ACC112 (cell line): ENCODE data around the gene TRIP4.
"Not testable (repeated sequence)": the region's sequence is repeated elsewhere in the genome, so short reads cannot be mapped to it uniquely, and the experiment has no call there.

Experiments
- H2AFZ ChIP-seq: fragments of 200-600 bp; sonication (generic); one replicate; pipeline ENCODE4 v1.6.0; 2017; ENCODE audit warnings: antibody characterized with exemption, low read length; ENCODE audit not compliant: unreplicated experiment
- H3K27ac ChIP-seq: fragments of 200-600 bp; sonication (generic); 2 replicates; pipeline ENCODE4 v1.5.1; 2014; ENCODE audit warnings: low read depth, mild to moderate bottlenecking, antibody characterized with exemption, low read length, moderate library complexity
- H3K27me3 ChIP-seq: fragments of 200-600 bp; sonication (generic); 2 replicates; pipeline ENCODE4 v1.6.1; 2014; ENCODE audit warnings: mild to moderate bottlenecking, antibody characterized with exemption, low read length, moderate library complexity, mixed read lengths; ENCODE audit not compliant: insufficient read depth
- H3K36me3 ChIP-seq: fragments of 200-600 bp; sonication (generic); 2 replicates; pipeline ENCODE4 v1.6.1; 2016; ENCODE audit warnings: mild to moderate bottlenecking, antibody characterized with exemption, low read length, moderate library complexity, mixed read lengths; ENCODE audit not compliant: insufficient read depth
- H3K4me1 ChIP-seq: fragments of 200-600 bp; sonication (generic); one replicate; pipeline ENCODE4 v1.6.1; 2016; ENCODE audit warnings: low read length, mixed read lengths; ENCODE audit not compliant: insufficient read depth, unreplicated experiment, control insufficient read depth
- H3K4me3 ChIP-seq: fragments of 200-600 bp; sonication (generic); 2 replicates; pipeline ENCODE4 v1.5.1; 2014; ENCODE audit warnings: mild to moderate bottlenecking, low read depth, low read length
- H3K79me2 ChIP-seq: fragments of 200-600 bp; sonication (generic); one replicate; pipeline ENCODE4 v1.6.0; 2016; ENCODE audit warnings: low read length; ENCODE audit not compliant: control insufficient read depth, unreplicated experiment, insufficient read depth

TRIP4 gene

GRCh38 chr15:64354688-64355344, 32.8 kb upstream of the TRIP4 start:
- Histone ChIP-seq H3K79me2 (peaks cover 50% of the 10 kb centered on the region), H2AFZ (peak overlapping the region; percentile 70), H3K4me1 (peaks cover 17% of the 10 kb centered on the region), H3K4me3 (peak overlapping the region; percentile 87), H3K27ac (0 out of 2 replicates have a peak overlapping the region, but pooled peaks have one; percentile 52), H3K36me3 (no peaks in the 10 kb centered on the region), H3K27me3 (no peaks in the 10 kb centered on the region)

- H2AFZ ChIP-seq, result peak overlapping the region; percentile 70
- peaks cover 17% of the 10 kb centered on the region for H3K4me1 ChIP-seq
- H3K36me3 ChIP-seq, result no peaks in the 10 kb centered on the region
- H3K27ac ChIP-seq, result peak overlapping the region; percentile 52; the same call in 1 of the 2 replicates
- H3K4me3 ChIP-seq, result peak overlapping the region; percentile 87
- H3K27me3 ChIP-seq, result no peaks in the 10 kb centered on the region
- peaks cover 47% of the 10 kb centered on the region for H3K79me2 ChIP-seq
Measured at GRCh38 chr15:64355348-64355943, 32.2 kb upstream of the TRIP4 start.

GRCh38 chr15:64355944-64356709, 31.5 kb upstream of the TRIP4 start, which contains the start of gene CSNK1G1:
CSNK1G1 (minus strand) TSS chr15:64356173; CDS start chr15:64300499, 55,674 bp downstream.
- no peaks in the 10 kb centered on the region for H3K27me3 ChIP-seq
- peak within 1 kb of the TSS; percentile 63 for H3K27ac ChIP-seq
- H3K36me3 ChIP-seq, result no peaks in the 10 kb centered on the region
- H3K4me3 ChIP-seq, result peak within 1 kb of the TSS; percentile 87
- peaks cover 16% of the 10 kb centered on the region for H3K4me1 ChIP-seq
- H2AFZ ChIP-seq, result peak within 1 kb of the TSS; percentile 70
- H3K79me2 ChIP-seq, result peaks cover 40% of the 10 kb centered on the region

- peaks cover 12% of the 10 kb centered on the region for H3K4me1 ChIP-seq
- no peak overlapping the region for H2AFZ ChIP-seq
- no peaks in the 10 kb centered on the region for H3K36me3 ChIP-seq
- H3K27ac ChIP-seq, result peak overlapping the region; percentile 63
- peak overlapping the region; percentile 87 for H3K4me3 ChIP-seq
- no peaks in the 10 kb centered on the region for H3K27me3 ChIP-seq
- H3K79me2 ChIP-seq, result peaks cover 36% of the 10 kb centered on the region
Measured at GRCh38 chr15:64356710-64357040, 31.0 kb upstream of the TRIP4 start.

- H3K36me3 ChIP-seq, result peaks cover 2% of the 10 kb centered on the region; the same call in 1 of the 2 replicates
Measured at GRCh38 chr15:64361259-64361658, 26.4 kb upstream of the TRIP4 start.

GRCh38 chr15:64369078-64369607, 18.5 kb upstream of the TRIP4 start:
- Histone ChIP-seq H3K4me1 (no peaks in the 10 kb centered on the region), H3K36me3 (0 out of 2 replicates have a peak, but pooled peaks cover 5% of the 10 kb centered on the region), H3K79me2 (no peaks in the 10 kb centered on the region)

More at GRCh38 chr15:64361259-64361658, 26.4 kb upstream of the TRIP4 start:
- H3K27ac ChIP-seq, result no peak overlapping the region
- peaks cover 5% of the 10 kb centered on the region for H3K4me1 ChIP-seq
- no peaks in the 10 kb centered on the region for H3K79me2 ChIP-seq
- no peak overlapping the region for H2AFZ ChIP-seq
- H3K4me3 ChIP-seq, result no peak overlapping the region
- H3K27me3 ChIP-seq, result no peaks in the 10 kb centered on the region

GRCh38 chr15:64371383-64371782, 16.3 kb upstream of the TRIP4 start:
- H3K4me1 ChIP-seq, H3K27me3 ChIP-seq, H3K4me3 ChIP-seq, H2AFZ ChIP-seq, H3K36me3 ChIP-seq, H3K27ac ChIP-seq, H3K79me2 ChIP-seq: not testable (repeated sequence)

More at GRCh38 chr15:64369078-64369607, 18.5 kb upstream of the TRIP4 start:
- no peak overlapping the region for H2AFZ ChIP-seq
- no peak overlapping the region for H3K4me3 ChIP-seq
- H3K27me3 ChIP-seq, result no peaks in the 10 kb centered on the region
- H3K27ac ChIP-seq, result no peak overlapping the region

- no peaks in the 10 kb centered on the region for H3K79me2 ChIP-seq
- H3K27ac ChIP-seq, result no peak overlapping the region
- H3K4me1 ChIP-seq, result peaks cover 5% of the 10 kb centered on the region
- no peaks in the 10 kb centered on the region for H3K27me3 ChIP-seq
- no peak overlapping the region for H3K4me3 ChIP-seq
- 0 out of 2 replicates have a peak, but pooled peaks cover 5% of the 10 kb centered on the region for H3K36me3 ChIP-seq
- no peak overlapping the region for H2AFZ ChIP-seq
Measured at GRCh38 chr15:64373360-64373759, 14.3 kb upstream of the TRIP4 start.

- Histone ChIP-seq H3K4me3 (peak overlapping the region; percentile 85), H3K79me2 (peaks cover 17% of the 10 kb centered on the region), H2AFZ (no peak overlapping the region), H3K27ac (peak overlapping the region; percentile 81), H3K4me1 (peaks cover 11% of the 10 kb centered on the region), H3K27me3 (no peaks in the 10 kb centered on the region), H3K36me3 (no peaks in the 10 kb centered on the region)
Measured at GRCh38 chr15:64379216-64379960, 8.2 kb upstream of the TRIP4 start.
